ENCODE measurements around the gene TRIM39. TPM values are rescaled to one million over a fixed set of nuclear protein-coding genes. Genes with fewer than 3 reads are reported as not detected.

The TRIM39 gene
- total RNA-seq, 4 donors from 2014 or later = 12.3 to 21.5 (median 14.9) TPM

DNA sequence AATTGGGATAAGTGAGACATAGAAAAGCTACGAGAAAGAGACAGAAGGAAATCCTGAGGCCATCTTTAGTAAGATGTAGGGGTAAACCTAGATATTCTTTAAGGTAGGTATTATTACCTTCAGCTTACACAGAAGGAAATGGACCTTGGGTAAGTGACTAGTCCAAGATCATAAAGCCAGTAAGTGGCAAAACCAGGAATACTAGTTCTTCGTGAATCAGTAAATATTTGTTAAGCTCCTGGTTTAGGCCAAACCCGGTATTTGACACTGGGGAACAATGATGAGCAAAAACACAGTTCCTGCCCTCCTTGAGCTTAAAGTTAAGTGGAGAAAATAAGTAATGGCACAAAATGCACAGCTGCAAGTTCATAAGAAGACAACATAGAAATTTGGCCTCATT, 5.3 kb downstream of the TRIM39 start:
- intact Hi-C loops (cut with DNase I; ENCODE audit: low total_unique reads) = no loop called here
- H3K9me3 ChIP-seq = no peaks in the 10 kb centered on the region
- in situ Hi-C loops (cut with MboI; ENCODE audit: low sequenced_read_pairs in 4 of 4) = loop anchor here in 2 of 4 donors (25.0 kb wide), 1 partner anchor 270 kb away; the partner anchor contains the start of genes POLR1H (in 2 of the 2) and PPP1R11 (in 2 of the 2)
- H3K27ac ChIP-seq = no peak overlapping the region
- H3K36me3 ChIP-seq = peaks cover 0 to 78% of the 10 kb centered on the region in 2 donors
- peaks cover 7 to 8% of the 10 kb centered on the region in 2 donors for H3K4me1 ChIP-seq
- H3K4me3 ChIP-seq = no peak overlapping the region
- no peak for ATAC-seq
- no peak for DNase-seq
- no peaks in the 10 kb centered on the region for H3K27me3 ChIP-seq
- TF ChIP-seq, protein P1, sequence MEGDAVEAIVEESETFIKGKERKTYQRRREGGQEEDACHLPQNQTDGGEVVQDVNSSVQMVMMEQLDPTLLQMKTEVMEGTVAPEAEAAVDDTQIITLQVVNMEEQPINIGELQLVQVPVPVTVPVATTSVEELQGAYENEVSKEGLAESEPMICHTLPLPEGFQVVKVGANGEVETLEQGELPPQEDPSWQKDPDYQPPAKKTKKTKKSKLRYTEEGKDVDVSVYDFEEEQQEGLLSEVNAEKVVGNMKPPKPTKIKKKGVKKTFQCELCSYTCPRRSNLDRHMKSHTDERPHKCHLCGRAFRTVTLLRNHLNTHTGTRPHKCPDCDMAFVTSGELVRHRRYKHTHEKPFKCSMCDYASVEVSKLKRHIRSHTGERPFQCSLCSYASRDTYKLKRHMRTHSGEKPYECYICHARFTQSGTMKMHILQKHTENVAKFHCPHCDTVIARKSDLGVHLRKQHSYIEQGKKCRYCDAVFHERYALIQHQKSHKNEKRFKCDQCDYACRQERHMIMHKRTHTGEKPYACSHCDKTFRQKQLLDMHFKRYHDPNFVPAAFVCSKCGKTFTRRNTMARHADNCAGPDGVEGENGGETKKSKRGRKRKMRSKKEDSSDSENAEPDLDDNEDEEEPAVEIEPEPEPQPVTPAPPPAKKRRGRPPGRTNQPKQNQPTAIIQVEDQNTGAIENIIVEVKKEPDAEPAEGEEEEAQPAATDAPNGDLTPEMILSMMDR (IDR thresholded peaks at IDR 0.05 in 4 of 5, conservative IDR thresholded peaks at IDR 0.05 in 1 of 5) = no peak
- TF ChIP-seq POLR2A (IDR thresholded peaks at IDR 0.05) = no peak

DNA sequence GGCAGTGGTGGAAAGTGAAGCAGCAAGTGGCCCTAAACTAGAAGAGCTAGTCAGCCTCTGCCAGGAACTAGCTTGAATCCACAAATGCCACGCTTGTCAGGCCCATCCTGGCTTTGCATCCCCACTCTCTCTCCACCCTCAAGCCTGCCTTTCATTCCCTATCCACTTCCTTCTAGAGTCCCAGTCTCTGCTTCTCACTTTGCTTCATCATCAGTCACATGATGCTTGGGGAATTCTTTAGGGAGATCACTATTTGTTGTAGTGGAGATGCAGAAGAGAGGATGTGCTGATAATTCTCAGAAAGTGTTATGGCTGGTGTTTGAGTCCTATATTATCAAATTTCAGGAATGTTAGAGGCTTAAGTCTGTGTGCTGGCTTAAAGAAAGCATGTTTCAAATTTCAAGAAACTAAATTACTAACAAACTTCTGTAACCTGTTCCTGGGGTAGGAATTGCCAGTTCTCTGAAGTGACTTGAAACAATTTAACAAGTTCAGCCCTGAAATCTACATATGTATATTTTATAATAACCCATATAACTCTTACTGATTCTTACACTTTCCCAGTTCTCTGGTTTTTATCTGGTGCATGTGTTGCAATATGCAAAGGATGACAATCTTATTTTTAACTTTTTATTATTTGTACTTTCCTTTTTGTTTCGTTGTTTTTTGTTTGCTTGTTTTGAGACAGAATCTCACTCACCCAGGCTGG, 7.5 kb downstream of the TRIM39 start:
- peaks cover 0 to 81% of the 10 kb centered on the region in 2 donors for H3K36me3 ChIP-seq
- DNase-seq = no peak
- intact Hi-C loops (cut with DNase I; ENCODE audit: low total_unique reads) = no loop called here
- no peak for ATAC-seq
- in situ Hi-C loops (cut with MboI; ENCODE audit: low sequenced_read_pairs in 4 of 4) = loop anchor here in 2 of 4 donors (25.0 kb wide), 1 partner anchor 272 kb away; the partner anchor contains the start of genes POLR1H (in 2 of the 2) and PPP1R11 (in 2 of the 2)
- H3K4me1 ChIP-seq = no peaks in the 10 kb centered on the region
- no peaks in the 10 kb centered on the region for H3K9me3 ChIP-seq
- no peak for TF ChIP-seq POLR2A (IDR thresholded peaks at IDR 0.05)
- TF ChIP-seq, protein P1 (IDR thresholded peaks at IDR 0.05 in 4 of 5, conservative IDR thresholded peaks at IDR 0.05 in 1 of 5) = no peak
- H3K4me3 ChIP-seq = no peak overlapping the region
- no peaks in the 10 kb centered on the region for H3K27me3 ChIP-seq
- no peak overlapping the region for H3K27ac ChIP-seq

GRCh38 chr6:30340589-30341054, 13.9 kb downstream of the TRIM39 start:
- H3K4me3 ChIP-seq = no peak overlapping the region
- H3K36me3 ChIP-seq = peaks cover 0 to 50% of the 10 kb centered on the region in 2 donors
- H3K27me3 ChIP-seq = no peaks in the 10 kb centered on the region
- TF ChIP-seq, protein P1 (IDR thresholded peaks at IDR 0.05 in 4 of 5, conservative IDR thresholded peaks at IDR 0.05 in 1 of 5) = no peak
- TF ChIP-seq POLR2A (IDR thresholded peaks at IDR 0.05) = no peak
- peaks cover under 1 to 3% of the 10 kb centered on the region in 2 donors for H3K4me1 ChIP-seq
- DNase-seq (no peak), ATAC-seq (no peak)
- in situ Hi-C loops (cut with MboI; ENCODE audit: low sequenced_read_pairs in 4 of 4) (loop anchor here in 2 of 4 donors (25.0 kb wide), 1 partner anchor 278 kb away; the partner anchor contains the start of genes POLR1H (in 2 of the 2) and PPP1R11 (in 2 of the 2)), intact Hi-C loops (cut with DNase I; ENCODE audit: low total_unique reads) (no loop called here)
- no peaks in the 10 kb centered on the region for H3K9me3 ChIP-seq
- no peak overlapping the region for H3K27ac ChIP-seq

DNA sequence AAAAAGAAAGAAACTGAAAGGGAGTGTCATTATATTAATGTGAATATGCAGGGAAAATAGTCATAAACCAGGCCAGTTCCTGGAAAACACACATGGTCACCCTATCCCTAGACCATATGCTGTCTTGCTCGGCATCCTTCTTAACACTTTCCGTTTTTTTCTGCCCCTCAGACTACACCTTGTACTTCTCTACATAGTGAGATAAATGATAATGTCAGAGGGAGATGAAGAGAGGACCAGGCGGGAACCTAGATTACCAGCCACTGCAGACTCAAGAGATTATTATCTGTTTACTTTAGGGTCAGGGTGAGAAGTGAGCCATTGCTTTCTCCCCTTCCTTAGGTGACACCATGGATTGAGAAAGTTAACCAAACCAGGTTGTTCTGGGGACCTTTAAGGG, 14.5 kb downstream of the TRIM39 start:
- ATAC-seq (no peak), DNase-seq (no peak)
- peaks cover 5 to 9% of the 10 kb centered on the region in 2 donors for H3K4me1 ChIP-seq
- no peak overlapping the region for H3K4me3 ChIP-seq
- in situ Hi-C loops (cut with MboI; ENCODE audit: low sequenced_read_pairs in 4 of 4) = loop anchor here in 2 of 4 donors (25.0 kb wide), 1 partner anchor 279 kb away; the partner anchor contains the start of genes POLR1H (in 2 of the 2) and PPP1R11 (in 2 of the 2)
- H3K27ac ChIP-seq = no peak overlapping the region
- intact Hi-C loops (cut with DNase I; ENCODE audit: low total_unique reads) = no loop called here
- no peaks in the 10 kb centered on the region for H3K27me3 ChIP-seq
- H3K36me3 ChIP-seq = peaks cover 0 to 44% of the 10 kb centered on the region in 2 donors
- no peak for TF ChIP-seq POLR2A (IDR thresholded peaks at IDR 0.05)
- TF ChIP-seq, protein P1 (IDR thresholded peaks at IDR 0.05 in 4 of 5, conservative IDR thresholded peaks at IDR 0.05 in 1 of 5) = no peak
- H3K9me3 ChIP-seq = no peaks in the 10 kb centered on the region
